ENCODE data around the gene OR6M1. TPM values are rescaled to one million over a fixed set of nuclear protein-coding genes. Genes with fewer than 3 reads are reported as not detected.

Gene OR6M1
- total RNA-seq, 4 donors from 2014 or later: not detected

- Histone ChIP-seq H3K36me3 (no peaks in the 10 kb centered on the region), H3K4me1 (no peaks in the 10 kb centered on the region), H3K9me3 (no peaks in the 10 kb centered on the region), H3K27ac (no peak overlapping the region), H3K4me3 (no peak overlapping the region), H3K27me3 (no peaks in the 10 kb centered on the region)
- intact Hi-C loops (cut with DNase I; ENCODE audit: low total_unique reads): no loop called here
- no peak for DNase-seq
- TF ChIP-seq POLR2A (IDR thresholded peaks at IDR 0.05) (no peak), CTCF (IDR thresholded peaks at IDR 0.05) (no peak)
These were observed 33.0 kb upstream of the OR6M1 start for GRCh38 chr11:123839131-123839530.

- no peaks in the 10 kb centered on the region for H3K27me3 ChIP-seq
- H3K27ac ChIP-seq: no peak overlapping the region
- no peak for TF ChIP-seq POLR2A (IDR thresholded peaks at IDR 0.05)
- no peak for TF ChIP-seq CTCF (IDR thresholded peaks at IDR 0.05)
- intact Hi-C loops (cut with DNase I; ENCODE audit: low total_unique reads): no loop called here
- no peak overlapping the region for H3K4me3 ChIP-seq
- no peak for DNase-seq
- no peaks in the 10 kb centered on the region for H3K36me3 ChIP-seq
- no peaks in the 10 kb centered on the region for H3K4me1 ChIP-seq
- H3K9me3 ChIP-seq: no peaks in the 10 kb centered on the region
These were observed 32.5 kb upstream of the OR6M1 start for GRCh38 chr11:123838659-123839058.

GRCh38 chr11:123838199-123838598 is 32.0 kb upstream of the OR6M1 start:
- no peak overlapping the region for H3K27ac ChIP-seq
- intact Hi-C loops (cut with DNase I; ENCODE audit: low total_unique reads): no loop called here
- no peaks in the 10 kb centered on the region for H3K36me3 ChIP-seq
- TF ChIP-seq POLR2A (IDR thresholded peaks at IDR 0.05): no peak
- TF ChIP-seq CTCF (IDR thresholded peaks at IDR 0.05): no peak
- H3K4me3 ChIP-seq: no peak overlapping the region
- H3K9me3 ChIP-seq: no peaks in the 10 kb centered on the region
- no peaks in the 10 kb centered on the region for H3K27me3 ChIP-seq
- no peak for DNase-seq
- H3K4me1 ChIP-seq: no peaks in the 10 kb centered on the region

- TF ChIP-seq POLR2A (IDR thresholded peaks at IDR 0.05): no peak
- no peak for TF ChIP-seq CTCF (IDR thresholded peaks at IDR 0.05)
- Histone ChIP-seq H3K36me3 (no peaks in the 10 kb centered on the region), H3K9me3 (no peaks in the 10 kb centered on the region), H3K4me3 (no peak overlapping the region), H3K27ac (no peak overlapping the region), H3K27me3 (no peaks in the 10 kb centered on the region), H3K4me1 (no peaks in the 10 kb centered on the region)
- intact Hi-C loops (cut with DNase I; ENCODE audit: low total_unique reads): no loop called here
- no peak for DNase-seq
These were observed 26.9 kb upstream of the OR6M1 start for GRCh38 chr11:123833095-123833494.

- TF ChIP-seq CTCF (IDR thresholded peaks at IDR 0.05) (no peak), POLR2A (IDR thresholded peaks at IDR 0.05) (no peak)
These were observed 23.6 kb upstream of the OR6M1 start for GRCh38 chr11:123829745-123830144.

More at GRCh38 chr11:123829745-123830144, 23.6 kb upstream of the OR6M1 start:
- no peaks in the 10 kb centered on the region for H3K9me3 ChIP-seq
- DNase-seq: no peak
- no peak overlapping the region for H3K27ac ChIP-seq
- H3K4me3 ChIP-seq: no peak overlapping the region
- no peaks in the 10 kb centered on the region for H3K27me3 ChIP-seq
- intact Hi-C loops (cut with DNase I; ENCODE audit: low total_unique reads): no loop called here
- H3K4me1 ChIP-seq: no peaks in the 10 kb centered on the region
- H3K36me3 ChIP-seq: no peaks in the 10 kb centered on the region
